Measurements from ENCODE around the gene AGAP3.

The AGAP3 gene

GRCh38 chr7:151103973-151104372, 17.7 kb downstream of the AGAP3 start:
- CTCF ChIA-PET, result no interaction called here
- TF ChIP-seq CTCF (conservative IDR thresholded peaks at IDR 0.05; ENCODE audit: low read depth), result no peak
- no peak for DNase-seq (ENCODE audit: low spot score)
- no peak overlapping the region for H3K27ac ChIP-seq
- POLR2A ChIA-PET (ENCODE audit: low non-redundant PET), result no interaction called here

- H3K27ac ChIP-seq, result peak overlapping the region; percentile 71
- no peak for DNase-seq (ENCODE audit: low spot score)
- no peak for TF ChIP-seq CTCF (conservative IDR thresholded peaks at IDR 0.05; ENCODE audit: low read depth)
- ChIA-PET POLR2A (ENCODE audit: low non-redundant PET) (no interaction called here), CTCF (no interaction called here)
Observed at GRCh38 chr7:151104411-151105235, 18.3 kb downstream of the AGAP3 start.

GRCh38 chr7:151107882-151108281, 21.6 kb downstream of the AGAP3 start:
- peak overlapping the region; percentile 91 for H3K27ac ChIP-seq
- ChIA-PET CTCF (interaction anchor here (0.5 to 1.7 kb wide), 2 partner anchors 18 to 210 kb away, joined by 3 to 8 read pairs; no protein-coding TSS in a partner anchor), POLR2A (ENCODE audit: low non-redundant PET) (no interaction called here)
- TF ChIP-seq CTCF (conservative IDR thresholded peaks at IDR 0.05; ENCODE audit: low read depth), result no peak
- no peak for DNase-seq (ENCODE audit: low spot score)

- ChIA-PET POLR2A (ENCODE audit: low non-redundant PET) (no interaction called here), CTCF (interaction anchor here (1.4 to 1.7 kb wide), 2 partner anchors 33 to 211 kb away, joined by 3 to 8 read pairs; no protein-coding TSS in a partner anchor)
- no peak for DNase-seq (ENCODE audit: low spot score)
- peak overlapping the region; percentile 91 for H3K27ac ChIP-seq
- TF ChIP-seq CTCF (conservative IDR thresholded peaks at IDR 0.05; ENCODE audit: low read depth), result no peak
Observed at GRCh38 chr7:151109094-151110048, 23.1 kb downstream of the AGAP3 start.

- H3K27ac ChIP-seq, result peak overlapping the region; percentile 91
- ChIA-PET POLR2A (ENCODE audit: low non-redundant PET) (no interaction called here), CTCF (interaction anchor here (0.7 to 2.0 kb wide), 9 partner anchors 22 to 212 kb away, joined by 3 to 17 read pairs (median 4); partner anchors contain the start of gene ABCB8)
- no peak for TF ChIP-seq CTCF (conservative IDR thresholded peaks at IDR 0.05; ENCODE audit: low read depth)
- DNase-seq (ENCODE audit: low spot score), result no peak
Observed at GRCh38 chr7:151110236-151110940, 24.1 kb downstream of the AGAP3 start.
